Fibroblast of lung (primary cell): Measurements from ENCODE around the gene DCLRE1C.

ENCODE experiments used
- CTCF ChIP-seq, 2 donors: IDR thresholded peaks in 1 of 2; conservative IDR thresholded peaks in 1 of 2; 1 replicate in 1 of 2; 2 replicates in 1 of 2; pipeline ENCODE4 v1.5.1; 2011 to 2012; ENCODE audit warnings: low read length in 2 of 2, control low read depth in 1 of 2, inconsistent platforms in 1 of 2, low read depth in 1 of 2, mild to moderate bottlenecking in 1 of 2
- EZH2 ChIP-seq: IDR thresholded peaks from 2 replicates; pipeline ENCODE4 v1.5.1; 2012; ENCODE audit warnings: low read length, control low read depth, mild to moderate bottlenecking; ENCODE audit errors: missing control alignments

DNA sequence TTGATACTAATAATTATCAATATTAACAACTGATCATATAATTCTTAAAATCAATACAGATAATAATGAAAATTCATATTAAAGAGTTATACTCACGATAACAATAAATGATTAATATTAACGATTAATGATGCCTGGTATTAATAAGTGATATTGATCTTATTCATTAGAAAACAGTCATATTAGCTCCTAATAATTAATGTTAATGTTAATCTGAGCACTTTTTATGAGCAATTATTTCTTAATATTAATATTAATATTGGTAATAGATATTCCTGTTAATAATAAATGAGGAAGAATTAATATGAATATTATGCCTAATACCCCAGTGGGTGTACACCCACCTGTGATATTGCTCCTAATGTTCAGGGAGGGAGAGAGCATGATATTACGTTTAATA lies 28.8 kb upstream of the DCLRE1C start:
- no peak for TF ChIP-seq CTCF (conservative IDR thresholded peaks at IDR 0.05 in 1 of 2, IDR thresholded peaks at IDR 0.05 in 1 of 2; ENCODE audit: low read depth in 1 of 2, low read length in 2 of 2)
- no peak for TF ChIP-seq EZH2
